H1 (cell line): ENCODE results near the gene KRT76.

Source experiments
- BCL11A ChIP-seq, 2 experiments: IDR thresholded peaks; one replicate each; pipeline ENCODE4 v1.6.1; 2011; ENCODE audit warnings: low read depth in 2 of 2, low read length in 2 of 2, mild to moderate bottlenecking in 2 of 2
- CEBPB ChIP-seq: IDR thresholded peaks from 2 replicates; pipeline ENCODE4 v1.6.1; 2012; ENCODE audit warnings: low read depth, low read length
- HDAC6 ChIP-seq: IDR thresholded peaks from one replicate; pipeline ENCODE4 v1.7.1; 2012; ENCODE audit warnings: low read depth, mild to moderate bottlenecking, inconsistent platforms, low read length, moderate library complexity
- NRF1 ChIP-seq: IDR thresholded peaks from 2 replicates; pipeline ENCODE4 v1.6.1; 2011; ENCODE audit warnings: mild to moderate bottlenecking, low read depth, low read length, improper control_type of control experiment
- PHF8 ChIP-seq: fragments of 200-600 bp; sonication (generic); conservative IDR thresholded peaks from 2 replicates; pipeline ENCODE4 v1.7.1; 2012; ENCODE audit warnings: low read depth, mild to moderate bottlenecking, inconsistent platforms, low read length, moderate library complexity
- POLR2A ChIP-seq, 2 experiments: IDR thresholded peaks; 1 replicate in 1 of 2; 2 replicates in 1 of 2; pipeline ENCODE4 v1.6.1; 2011; ENCODE audit warnings: low read depth in 2 of 2, low read length in 2 of 2, mild to moderate bottlenecking in 2 of 2; ENCODE audit errors: control extremely low read depth in 1 of 2
- POLR2AphosphoS5 ChIP-seq: IDR thresholded peaks from 2 replicates; pipeline ENCODE4 v1.6.1; 2011; ENCODE audit warnings: low read depth, low read length
- RFX5 ChIP-seq: IDR thresholded peaks from 2 replicates; pipeline ENCODE4 v1.6.1; 2011; ENCODE audit warnings: low read depth, low read length, improper control_type of control experiment, borderline replicate concordance
- RNF2 ChIP-seq: fragments of 200-900, 300-1000 bp; sonication (generic); IDR thresholded peaks from 2 replicates; pipeline ENCODE4 v1.7.1; 2016; ENCODE audit warnings: borderline replicate concordance, low read depth, mild to moderate bottlenecking, antibody characterized with exemption, low read length; ENCODE audit not compliant: poor library complexity, severe bottlenecking; ENCODE audit errors: missing control alignments
- SP1 ChIP-seq: IDR thresholded peaks from 2 replicates; pipeline ENCODE4 v1.6.1; 2011; ENCODE audit warnings: low read depth, low read length
- YY1 ChIP-seq: IDR thresholded peaks from 2 replicates; pipeline ENCODE4 v1.6.1; 2011; ENCODE audit warnings: low read depth, mild to moderate bottlenecking, low read length
- TF ChIP-seq, protein P1 (sequence below): IDR thresholded peaks from 2 replicates; pipeline ENCODE4 v1.6.1; 2012; ENCODE audit warnings: inconsistent platforms
- TF ChIP-seq, protein P2 (sequence below), 3 experiments: IDR thresholded peaks; 1 replicate in 2 of 3; 2 replicates in 1 of 3; pipeline versions ENCODE4 v1.5.1 to v1.6.1; 2011; ENCODE audit warnings: low read length in 3 of 3, mild to moderate bottlenecking in 3 of 3, inconsistent platforms in 2 of 3, low read depth in 1 of 3, moderate library complexity in 1 of 3; ENCODE audit not compliant: insufficient read depth in 1 of 3; ENCODE audit errors: control extremely low read depth in 1 of 3
- TF ChIP-seq, protein P3 (sequence below): IDR thresholded peaks from 2 replicates; pipeline ENCODE4 v1.6.1; 2011; ENCODE audit warnings: low read length, improper control_type of control experiment

DNA sequence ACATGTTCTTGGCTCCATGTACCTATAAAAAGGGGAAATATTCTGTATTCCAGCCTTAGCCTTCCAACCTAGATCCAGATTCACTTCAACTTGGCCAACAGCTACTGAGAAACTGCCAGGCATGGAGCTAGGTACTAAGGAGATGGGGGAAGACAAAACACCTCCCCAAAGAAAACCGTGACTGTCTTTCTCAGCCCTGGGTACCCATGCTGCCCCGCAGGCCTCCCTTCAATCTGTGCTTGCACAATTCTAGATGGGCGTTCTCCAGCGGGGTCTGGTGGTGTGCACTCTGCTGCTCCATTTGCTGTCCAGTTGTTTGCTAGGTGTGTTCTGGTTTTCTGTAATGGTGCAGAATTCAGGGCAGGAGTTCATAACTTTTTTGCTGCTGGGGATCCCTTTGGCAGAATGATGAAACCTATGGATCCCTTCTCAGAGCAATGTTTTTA lies 37.6 kb upstream of the KRT76 start:
- TF ChIP-seq RFX5 (no peak), PHF8 (no peak), HDAC6 (no peak), BCL11A (IDR thresholded peaks at IDR 0.05; ENCODE audit: low read depth in 2 of 2, low read length in 2 of 2) (no peak), CEBPB (no peak), RNF2 (no peak), POLR2A (IDR thresholded peaks at IDR 0.05; ENCODE audit: control extremely low read depth in 1 of 2, low read depth in 2 of 2, low read length in 2 of 2) (no peak), YY1 (no peak), POLR2AphosphoS5 (no peak), SP1 (no peak), NRF1 (no peak)
- TF ChIP-seq, protein P1, sequence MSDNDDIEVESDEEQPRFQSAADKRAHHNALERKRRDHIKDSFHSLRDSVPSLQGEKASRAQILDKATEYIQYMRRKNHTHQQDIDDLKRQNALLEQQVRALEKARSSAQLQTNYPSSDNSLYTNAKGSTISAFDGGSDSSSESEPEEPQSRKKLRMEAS: no peak
- TF ChIP-seq, protein P2, sequence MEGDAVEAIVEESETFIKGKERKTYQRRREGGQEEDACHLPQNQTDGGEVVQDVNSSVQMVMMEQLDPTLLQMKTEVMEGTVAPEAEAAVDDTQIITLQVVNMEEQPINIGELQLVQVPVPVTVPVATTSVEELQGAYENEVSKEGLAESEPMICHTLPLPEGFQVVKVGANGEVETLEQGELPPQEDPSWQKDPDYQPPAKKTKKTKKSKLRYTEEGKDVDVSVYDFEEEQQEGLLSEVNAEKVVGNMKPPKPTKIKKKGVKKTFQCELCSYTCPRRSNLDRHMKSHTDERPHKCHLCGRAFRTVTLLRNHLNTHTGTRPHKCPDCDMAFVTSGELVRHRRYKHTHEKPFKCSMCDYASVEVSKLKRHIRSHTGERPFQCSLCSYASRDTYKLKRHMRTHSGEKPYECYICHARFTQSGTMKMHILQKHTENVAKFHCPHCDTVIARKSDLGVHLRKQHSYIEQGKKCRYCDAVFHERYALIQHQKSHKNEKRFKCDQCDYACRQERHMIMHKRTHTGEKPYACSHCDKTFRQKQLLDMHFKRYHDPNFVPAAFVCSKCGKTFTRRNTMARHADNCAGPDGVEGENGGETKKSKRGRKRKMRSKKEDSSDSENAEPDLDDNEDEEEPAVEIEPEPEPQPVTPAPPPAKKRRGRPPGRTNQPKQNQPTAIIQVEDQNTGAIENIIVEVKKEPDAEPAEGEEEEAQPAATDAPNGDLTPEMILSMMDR (IDR thresholded peaks at IDR 0.05; ENCODE audit: control extremely low read depth in 1 of 3, insufficient read depth in 1 of 3, low read depth in 1 of 3, low read length in 3 of 3): no peak
- TF ChIP-seq, protein P3, sequence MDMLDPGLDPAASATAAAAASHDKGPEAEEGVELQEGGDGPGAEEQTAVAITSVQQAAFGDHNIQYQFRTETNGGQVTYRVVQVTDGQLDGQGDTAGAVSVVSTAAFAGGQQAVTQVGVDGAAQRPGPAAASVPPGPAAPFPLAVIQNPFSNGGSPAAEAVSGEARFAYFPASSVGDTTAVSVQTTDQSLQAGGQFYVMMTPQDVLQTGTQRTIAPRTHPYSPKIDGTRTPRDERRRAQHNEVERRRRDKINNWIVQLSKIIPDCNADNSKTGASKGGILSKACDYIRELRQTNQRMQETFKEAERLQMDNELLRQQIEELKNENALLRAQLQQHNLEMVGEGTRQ: no peak
